H1 (cell line): ENCODE data around the gene DENND1A. TPM values are rescaled to one million over a fixed set of nuclear protein-coding genes. Genes with fewer than 3 reads are reported as not detected.

ENCODE experiments used
- CEBPB ChIP-seq: IDR thresholded peaks from 2 replicates; pipeline ENCODE4 v1.6.1; 2012; ENCODE audit warnings: low read depth, low read length
- KDM1A ChIP-seq: fragments of 200-600, 300-600 bp; sonication (generic); IDR thresholded peaks from 2 replicates; pipeline ENCODE4 v1.7.1; 2016; ENCODE audit warnings: mild to moderate bottlenecking, low read length, borderline replicate concordance
- SP1 ChIP-seq: IDR thresholded peaks from 2 replicates; pipeline ENCODE4 v1.6.1; 2011; ENCODE audit warnings: low read depth, low read length
- polyA plus RNA-seq, 7 experiments: library from polyadenylated mRNA; depleted of rRNA in 3 of 7; stranded (reverse) in 5 of 7; unstranded in 2 of 7; fragments of >200 nt in 5 of 7; fragments of 200-250 nt in 2 of 7; gene quantifications; 1 replicate in 5 of 7; 2 replicates in 1 of 7; 4 replicates in 1 of 7; pipeline versions ENCODE4 v1.2.1 to v1.2.3, GENCODE V29; 2011 to 2013; ENCODE audit warnings: missing spikeins in 2 of 7, mixed read lengths in 2 of 7
- total RNA-seq: library from RNA; stranded (reverse); fragmentation: NEBNext Ultra II Directional; extraction: Animal tissue kit (Norgen Biotek cat#: 25700); gene quantifications from 2 replicates; pipeline ENCODE4 v1.2.1, GENCODE V29; 2021
- TF ChIP-seq, protein P1 (sequence below), 3 experiments: IDR thresholded peaks; 1 replicate in 2 of 3; 2 replicates in 1 of 3; pipeline versions ENCODE4 v1.5.1 to v1.6.1; 2011; ENCODE audit warnings: low read length in 3 of 3, mild to moderate bottlenecking in 3 of 3, inconsistent platforms in 2 of 3, low read depth in 1 of 3, moderate library complexity in 1 of 3; ENCODE audit not compliant: insufficient read depth in 1 of 3; ENCODE audit errors: control extremely low read depth in 1 of 3

Gene DENND1A
- total and polyA plus RNA-seq, 2 of the 8 experiments (the other 6 are each of a cell fraction or from before 2014, with no cell fraction given), result 24.1 to 26.4 TPM

DNA sequence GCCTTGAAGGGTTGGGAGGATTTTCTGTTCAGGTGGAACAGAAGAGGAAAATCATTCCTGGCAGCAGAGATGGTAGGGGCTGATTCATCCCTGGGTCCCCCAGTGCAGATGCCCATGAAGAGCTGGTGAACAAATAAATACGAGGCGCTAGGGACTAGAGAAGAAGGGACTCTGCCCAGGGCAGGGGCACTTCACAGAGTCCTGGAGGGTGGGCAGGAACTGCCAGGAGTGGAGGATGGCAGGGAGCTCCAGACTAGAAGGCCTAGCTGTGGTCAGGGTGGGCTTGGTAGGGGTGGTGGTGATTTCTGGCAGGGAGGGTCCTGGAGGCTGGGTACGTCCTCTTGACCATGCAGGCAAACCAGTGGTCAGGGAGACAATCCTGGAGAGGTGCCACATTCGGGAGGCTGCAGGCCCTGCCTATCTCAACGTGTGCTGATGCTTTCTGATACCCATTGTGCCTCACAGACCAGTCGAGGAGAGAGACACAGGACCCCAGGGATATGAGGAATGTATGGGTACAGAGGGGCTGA lies 504.0 kb downstream of the DENND1A start (continued):
- TF ChIP-seq CEBPB (no peak), SP1 (no peak), KDM1A (no peak)
- TF ChIP-seq, protein P1, sequence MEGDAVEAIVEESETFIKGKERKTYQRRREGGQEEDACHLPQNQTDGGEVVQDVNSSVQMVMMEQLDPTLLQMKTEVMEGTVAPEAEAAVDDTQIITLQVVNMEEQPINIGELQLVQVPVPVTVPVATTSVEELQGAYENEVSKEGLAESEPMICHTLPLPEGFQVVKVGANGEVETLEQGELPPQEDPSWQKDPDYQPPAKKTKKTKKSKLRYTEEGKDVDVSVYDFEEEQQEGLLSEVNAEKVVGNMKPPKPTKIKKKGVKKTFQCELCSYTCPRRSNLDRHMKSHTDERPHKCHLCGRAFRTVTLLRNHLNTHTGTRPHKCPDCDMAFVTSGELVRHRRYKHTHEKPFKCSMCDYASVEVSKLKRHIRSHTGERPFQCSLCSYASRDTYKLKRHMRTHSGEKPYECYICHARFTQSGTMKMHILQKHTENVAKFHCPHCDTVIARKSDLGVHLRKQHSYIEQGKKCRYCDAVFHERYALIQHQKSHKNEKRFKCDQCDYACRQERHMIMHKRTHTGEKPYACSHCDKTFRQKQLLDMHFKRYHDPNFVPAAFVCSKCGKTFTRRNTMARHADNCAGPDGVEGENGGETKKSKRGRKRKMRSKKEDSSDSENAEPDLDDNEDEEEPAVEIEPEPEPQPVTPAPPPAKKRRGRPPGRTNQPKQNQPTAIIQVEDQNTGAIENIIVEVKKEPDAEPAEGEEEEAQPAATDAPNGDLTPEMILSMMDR (IDR thresholded peaks at IDR 0.05; ENCODE audit: control extremely low read depth in 1 of 3, insufficient read depth in 1 of 3, low read depth in 1 of 3, low read length in 3 of 3), result no peak
